RWPE2 (cell line): ENCODE data around the gene KBTBD12.

Source experiments
- ATAC-seq: fragments of 200-7000 bp; cut with Tn5 transposase; 3 replicates; pipeline ENCODE4 v1.9.1; 2021; ENCODE audit warnings: low read depth
- DNase-seq: peaks from one replicate; pipeline ENCODE4 v3.0.0-alpha.2; 2020; ENCODE audit warnings: low spot score
- H3K27ac ChIP-seq: fragments of 450-650 bp; 2 replicates; pipeline ENCODE4 v1.5.1; 2017; ENCODE audit warnings: mild to moderate bottlenecking; ENCODE audit not compliant: poor library complexity, severe bottlenecking
- H3K27me3 ChIP-seq: fragments of 250-450 bp; sonication (Bioruptor Pico); 2 replicates; pipeline ENCODE4 v1.5.1; 2021; ENCODE audit warnings: mild to moderate bottlenecking, moderate library complexity; ENCODE audit not compliant: insufficient read depth, poor library complexity, severe bottlenecking
- H3K36me3 ChIP-seq: fragments of 250-450 bp; sonication (Bioruptor Pico); 2 replicates; pipeline ENCODE4 v1.5.1; 2020; ENCODE audit warnings: low read depth, mild to moderate bottlenecking, moderate library complexity
- H3K4me1 ChIP-seq: fragments of 250-450 bp; sonication (Bioruptor Pico); 2 replicates; pipeline ENCODE4 v1.5.1; 2021; ENCODE audit warnings: mild to moderate bottlenecking, moderate library complexity; ENCODE audit not compliant: insufficient read depth, poor library complexity, severe bottlenecking
- H3K4me3 ChIP-seq: fragments of 250-450 bp; sonication (Bioruptor Pico); 2 replicates; pipeline ENCODE4 v1.5.1; 2021; ENCODE audit warnings: mild to moderate bottlenecking, moderate library complexity; ENCODE audit not compliant: severe bottlenecking
- H3K9me3 ChIP-seq: fragments of 250-450 bp; sonication (Bioruptor Pico); 2 replicates; pipeline ENCODE4 v1.5.1; 2021; ENCODE audit warnings: mild to moderate bottlenecking, moderate library complexity; ENCODE audit not compliant: severe bottlenecking
- TF ChIP-seq, protein P1 (sequence below): fragments of 450-650 bp; IDR thresholded peaks from one replicate; pipeline ENCODE4 v1.5.1; 2017; ENCODE audit warnings: mild to moderate bottlenecking, moderate library complexity; ENCODE audit not compliant: poor library complexity, severe bottlenecking

Gene KBTBD12

DNA sequence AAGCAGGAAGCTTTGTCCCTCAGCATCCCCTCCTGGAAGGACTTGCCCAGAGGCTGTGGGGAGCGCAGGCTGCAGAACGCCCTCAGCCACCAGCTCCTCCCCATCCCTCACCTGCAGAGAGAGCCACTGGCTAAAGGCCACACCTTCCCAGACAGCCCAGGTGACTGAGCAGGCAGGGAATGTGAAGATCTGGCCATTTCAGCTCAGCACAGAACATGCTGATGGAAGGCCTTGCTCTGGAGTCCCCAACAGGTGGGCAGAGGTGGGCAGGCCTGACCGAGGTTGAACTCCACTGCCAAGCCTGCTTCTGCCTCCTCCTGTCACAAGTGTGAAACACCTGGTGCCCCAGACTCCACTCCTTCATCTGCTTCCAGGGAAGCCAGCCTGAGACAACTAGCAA lies 86.5 kb downstream of the KBTBD12 start:
- Histone ChIP-seq H3K27me3 (no peaks in the 10 kb centered on the region), H3K9me3 (no peaks in the 10 kb centered on the region), H3K4me1 (no peaks in the 10 kb centered on the region), H3K36me3 (no peaks in the 10 kb centered on the region), H3K27ac (no peak overlapping the region), H3K4me3 (no peak overlapping the region)
- DNase-seq (no peak), ATAC-seq (peak; percentile 55; the same call in 1 of the 3 replicates)
- TF ChIP-seq, protein P1, sequence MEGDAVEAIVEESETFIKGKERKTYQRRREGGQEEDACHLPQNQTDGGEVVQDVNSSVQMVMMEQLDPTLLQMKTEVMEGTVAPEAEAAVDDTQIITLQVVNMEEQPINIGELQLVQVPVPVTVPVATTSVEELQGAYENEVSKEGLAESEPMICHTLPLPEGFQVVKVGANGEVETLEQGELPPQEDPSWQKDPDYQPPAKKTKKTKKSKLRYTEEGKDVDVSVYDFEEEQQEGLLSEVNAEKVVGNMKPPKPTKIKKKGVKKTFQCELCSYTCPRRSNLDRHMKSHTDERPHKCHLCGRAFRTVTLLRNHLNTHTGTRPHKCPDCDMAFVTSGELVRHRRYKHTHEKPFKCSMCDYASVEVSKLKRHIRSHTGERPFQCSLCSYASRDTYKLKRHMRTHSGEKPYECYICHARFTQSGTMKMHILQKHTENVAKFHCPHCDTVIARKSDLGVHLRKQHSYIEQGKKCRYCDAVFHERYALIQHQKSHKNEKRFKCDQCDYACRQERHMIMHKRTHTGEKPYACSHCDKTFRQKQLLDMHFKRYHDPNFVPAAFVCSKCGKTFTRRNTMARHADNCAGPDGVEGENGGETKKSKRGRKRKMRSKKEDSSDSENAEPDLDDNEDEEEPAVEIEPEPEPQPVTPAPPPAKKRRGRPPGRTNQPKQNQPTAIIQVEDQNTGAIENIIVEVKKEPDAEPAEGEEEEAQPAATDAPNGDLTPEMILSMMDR, result no peak

DNA sequence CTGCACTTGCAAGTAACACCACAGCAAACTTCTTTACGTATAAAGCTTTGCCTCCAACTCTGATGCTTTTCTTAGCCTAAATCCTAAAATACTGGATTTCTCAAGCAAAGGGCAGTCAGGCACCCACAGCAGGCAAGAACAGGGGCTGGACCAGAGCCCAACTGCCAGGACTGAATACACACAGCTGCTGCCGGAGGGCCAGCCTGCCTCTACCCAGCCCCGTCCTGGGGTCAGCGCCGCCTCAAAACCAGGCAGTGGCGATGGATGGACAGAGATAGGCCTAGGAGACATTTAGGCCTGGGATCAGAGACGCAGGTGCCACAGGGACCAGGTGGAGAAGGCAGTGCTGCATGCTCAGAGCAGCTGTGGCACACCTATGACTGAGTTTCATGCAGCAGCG lies 89.6 kb downstream of the KBTBD12 start:
- TF ChIP-seq, protein P1, result no peak
- no peak for ATAC-seq
- Histone ChIP-seq H3K36me3 (no peaks in the 10 kb centered on the region), H3K27me3 (no peaks in the 10 kb centered on the region), H3K4me3 (no peak overlapping the region), H3K27ac (no peak overlapping the region), H3K4me1 (no peaks in the 10 kb centered on the region), H3K9me3 (no peaks in the 10 kb centered on the region)
- no peak for DNase-seq

DNA sequence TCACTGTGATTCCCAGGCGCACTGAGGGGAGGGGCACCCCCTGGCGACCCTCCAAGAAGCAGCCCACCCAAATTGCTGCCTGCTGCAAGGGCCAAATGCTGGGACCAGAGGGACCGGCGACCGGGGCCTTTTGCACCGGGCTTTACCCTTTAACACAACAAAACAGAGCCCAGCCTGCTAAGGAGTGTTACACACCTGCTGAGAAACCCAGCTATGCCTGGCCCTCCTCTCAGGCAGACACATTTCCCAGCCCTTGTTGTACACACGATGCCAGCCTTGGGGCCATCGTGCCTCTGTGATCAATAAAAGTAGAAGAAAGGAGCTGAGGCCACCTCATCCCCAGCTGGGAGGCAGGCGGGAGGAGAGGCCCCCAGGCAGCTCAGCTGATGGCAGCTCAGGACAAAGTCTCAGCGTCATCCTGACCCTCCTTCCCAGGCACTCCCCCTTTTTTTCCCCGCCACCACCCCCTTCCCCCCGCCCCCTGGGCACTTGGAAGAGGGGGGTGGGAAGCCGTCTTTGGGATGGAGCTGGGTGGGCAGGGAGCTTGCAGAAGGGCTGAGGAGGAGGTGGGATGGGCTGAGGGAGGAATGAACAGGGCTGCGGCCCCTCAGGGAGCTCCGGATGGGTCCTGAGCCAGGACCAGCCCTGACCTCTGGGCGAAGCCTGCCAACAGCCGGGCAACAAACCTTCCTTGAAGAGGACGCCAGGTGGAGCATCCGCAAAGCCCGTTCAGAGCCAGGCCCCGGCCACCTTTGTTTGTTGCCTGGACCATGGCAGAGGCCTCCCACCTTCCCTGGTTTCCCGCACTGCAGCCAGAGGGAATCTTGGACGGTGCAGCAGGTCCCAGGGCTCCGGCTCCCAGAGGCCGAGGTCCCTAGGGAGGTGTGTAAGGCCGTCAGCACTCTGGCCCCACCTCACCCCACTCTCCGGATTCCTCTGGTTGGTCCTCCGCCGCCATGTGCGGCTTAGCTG lies 91.3 kb downstream of the KBTBD12 start:
- Histone ChIP-seq H3K4me3 (no peak overlapping the region), H3K27ac (no peak overlapping the region), H3K27me3 (no peaks in the 10 kb centered on the region), H3K9me3 (no peaks in the 10 kb centered on the region), H3K4me1 (peaks cover under 1% of the 10 kb centered on the region), H3K36me3 (no peaks in the 10 kb centered on the region)
- TF ChIP-seq, protein P1, result no peak
- no peak for DNase-seq
- ATAC-seq, result no peak

DNA sequence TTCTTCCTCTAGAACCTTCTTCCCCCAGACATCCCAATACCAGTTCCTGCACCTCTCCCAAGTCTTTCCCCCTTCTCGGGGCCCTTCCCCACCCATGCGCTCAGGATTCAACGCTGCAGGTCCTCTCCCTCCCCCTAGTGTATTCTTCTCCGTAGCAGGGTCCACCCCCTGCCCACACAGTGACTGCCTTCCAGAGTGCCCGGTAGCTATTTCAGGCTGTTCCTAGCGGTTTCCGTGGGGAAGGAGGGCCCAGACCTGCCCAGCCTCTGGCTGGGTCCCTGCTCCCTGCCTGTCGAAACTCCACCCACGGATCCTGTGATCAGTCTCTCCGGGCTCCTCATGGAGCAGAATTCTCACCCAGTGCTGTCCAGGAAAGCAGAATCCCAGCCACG lies 92.0 kb downstream of the KBTBD12 start:
- Histone ChIP-seq H3K27me3 (no peaks in the 10 kb centered on the region), H3K9me3 (no peaks in the 10 kb centered on the region), H3K4me3 (no peak overlapping the region), H3K27ac (no peak overlapping the region), H3K36me3 (no peaks in the 10 kb centered on the region), H3K4me1 (peaks cover 3% of the 10 kb centered on the region)
- TF ChIP-seq, protein P1, result no peak
- ATAC-seq (no peak), DNase-seq (no peak)
